IMR-90 (cell line): ENCODE measurements around the gene CDC6. TPM values are rescaled to one million over a fixed set of nuclear protein-coding genes. Genes with fewer than 3 reads are reported as not detected.

Experiments used
- ATAC-seq: fragments of 200-7000 bp; cut with Tn5 transposase; 2 replicates; pipeline ENCODE4 v1.9.1; 2020; ENCODE audit warnings: low read depth, mild to moderate bottlenecking, moderate library complexity
- BruUV-seq: library from RNA; stranded (reverse); fragments of 400-500 nt; replicated peaks from 2 replicates; lab custom pipeline; 2021; lab: Mats Ljungman, UMichigan
- CTCF ChIA-PET: fragments of 300-600 bp; formaldehyde crosslinking; extraction: SDS; loops from one replicate; lab custom pipeline; 2021; ENCODE audit warnings: antibody characterized with exemption; lab: Yijun Ruan, JAX
- POLR2A ChIA-PET: fragments of 300-600 bp; sonication (Branson Sonifier 250); formaldehyde crosslinking; loops from one replicate; lab custom pipeline; 2022; ENCODE audit warnings: antibody characterized with exemption; ENCODE audit not compliant: unreplicated experiment; lab: Charles Lee
- DNase-seq: peaks from one replicate; pipeline ENCODE4 v3.0.0; 2013
- H2AFZ ChIP-seq: replicated peaks from 2 replicates; pipeline ENCODE3; 2013; ENCODE audit warnings: low read length, mild to moderate bottlenecking; ENCODE audit not compliant: poor library complexity
- H2AK5ac ChIP-seq: 2 replicates; pipeline ENCODE4 v1.6.1; 2013; ENCODE audit warnings: low read depth, low read length, inconsistent platforms
- H2AK9ac ChIP-seq: replicated peaks from 2 replicates; pipeline ENCODE3; 2013; ENCODE audit warnings: mild to moderate bottlenecking, low read depth, low read length, moderate library complexity; ENCODE audit not compliant: poor library complexity
- H2BK120ac ChIP-seq: 2 replicates; pipeline ENCODE4 v1.6.1; 2013; ENCODE audit warnings: low read depth, low read length, inconsistent platforms
- H2BK15ac ChIP-seq: 3 replicates; pipeline ENCODE4 v1.6.1; 2013; ENCODE audit warnings: low read depth, low read length, inconsistent platforms
- H2BK20ac ChIP-seq: 2 replicates; pipeline ENCODE4 v1.6.1; 2013; ENCODE audit warnings: low read depth, mild to moderate bottlenecking, inconsistent platforms, low read length, moderate library complexity
- H2BK5ac ChIP-seq: 2 replicates; pipeline ENCODE4 v1.6.1; 2013; ENCODE audit warnings: mild to moderate bottlenecking, low read depth, low read length, inconsistent platforms; ENCODE audit not compliant: poor library complexity, severe bottlenecking
- H3K14ac ChIP-seq: replicated peaks from 2 replicates; pipeline ENCODE4 v1.6.1; 2013; ENCODE audit warnings: low read depth, low read length, inconsistent platforms
- H3K18ac ChIP-seq: 2 replicates; pipeline ENCODE4 v1.6.1; 2013; ENCODE audit warnings: low read depth, low read length, control low read depth
- H3K23ac ChIP-seq: 2 replicates; pipeline ENCODE4 v1.6.1; 2013; ENCODE audit warnings: low read depth, low read length, inconsistent platforms
- H3K27ac ChIP-seq: 2 replicates; pipeline ENCODE4 v1.5.1; 2013; ENCODE audit warnings: mild to moderate bottlenecking, control low read depth, low read length; ENCODE audit not compliant: insufficient read depth
- H3K27me3 ChIP-seq: 2 replicates; pipeline ENCODE4 v1.6.1; 2013; ENCODE audit warnings: low read length; ENCODE audit not compliant: control insufficient read depth, insufficient read depth
- H3K36me3 ChIP-seq: 2 replicates; pipeline ENCODE4 v1.6.1; 2013; ENCODE audit warnings: low read length, mixed read lengths; ENCODE audit not compliant: control insufficient read depth, insufficient read depth
- H3K4ac ChIP-seq: 2 replicates; pipeline ENCODE4 v1.6.1; 2013; ENCODE audit warnings: low read depth, low read length, inconsistent platforms
- H3K4me1 ChIP-seq: 2 replicates; pipeline ENCODE4 v1.6.1; 2013; ENCODE audit warnings: low read length, mixed read lengths; ENCODE audit not compliant: control insufficient read depth, insufficient read depth
- H3K4me2 ChIP-seq: 2 replicates; pipeline ENCODE4 v1.6.1; 2013; ENCODE audit warnings: low read depth, mild to moderate bottlenecking, control low read depth, low read length, moderate library complexity
- H3K4me3 ChIP-seq: 2 replicates; pipeline ENCODE4 v1.5.1; 2013; ENCODE audit warnings: low read depth, mild to moderate bottlenecking, control low read depth, low read length, moderate library complexity; ENCODE audit not compliant: insufficient read depth
- H3K56ac ChIP-seq: 2 replicates; pipeline ENCODE4 v1.6.1; 2013; ENCODE audit warnings: low read length, inconsistent platforms; ENCODE audit not compliant: insufficient read depth; ENCODE audit errors: extremely low read depth
- H3K79me1 ChIP-seq, 2 experiments: 2 replicates each; pipeline ENCODE4 v1.6.1; 2013; ENCODE audit warnings: low read length in 2 of 2, inconsistent platforms in 1 of 2, low read depth in 1 of 2
- H3K9ac ChIP-seq: 2 replicates; pipeline ENCODE4 v1.6.1; 2013; ENCODE audit warnings: low read depth, low read length, control low read depth
- H3K9me1 ChIP-seq: 2 replicates; pipeline ENCODE4 v1.6.1; 2013; ENCODE audit warnings: low read length, inconsistent platforms; ENCODE audit not compliant: insufficient read depth
- H3K9me3 ChIP-seq: 2 replicates; pipeline ENCODE4 v1.6.1; 2013; ENCODE audit warnings: low read length; ENCODE audit not compliant: control insufficient read depth, insufficient read depth
- H4K20me1 ChIP-seq: 2 replicates; pipeline ENCODE4 v1.6.1; 2013; ENCODE audit warnings: low read length, inconsistent platforms; ENCODE audit not compliant: insufficient read depth
- H4K5ac ChIP-seq: 2 replicates; pipeline ENCODE4 v1.6.1; 2013; ENCODE audit warnings: mild to moderate bottlenecking, low read depth, low read length, control low read depth
- H4K8ac ChIP-seq, 2 experiments: 2 replicates each; pipeline ENCODE4 v1.6.1; 2013; ENCODE audit warnings: low read depth in 2 of 2, low read length in 2 of 2, control low read depth in 1 of 2, inconsistent platforms in 1 of 2
- H4K91ac ChIP-seq: 2 replicates; pipeline ENCODE4 v1.6.1; 2013; ENCODE audit warnings: low read depth, low read length, inconsistent platforms; ENCODE audit not compliant: insufficient read depth
- CEBPB ChIP-seq: IDR thresholded peaks from 2 replicates; pipeline ENCODE4 v1.6.1; 2012; ENCODE audit warnings: low read depth, low read length, improper control_type of control experiment
- MAFK ChIP-seq: IDR thresholded peaks from 2 replicates; pipeline ENCODE4 v1.6.1; 2012; ENCODE audit warnings: low read depth, low read length, improper control_type of control experiment
- POLR2A ChIP-seq: IDR thresholded peaks from 2 replicates; pipeline ENCODE4 v1.6.1; 2012; ENCODE audit warnings: mild to moderate bottlenecking, low read depth, low read length
- WGBS, 2 experiments: methylation state at CpG; one replicate each; pipeline versions ENCODE4 v1.1.5 to v1.1.7; 2013; ENCODE audit warnings: missing lambda C conversion rate in 2 of 2; ENCODE audit not compliant: insufficient read length in 1 of 2; ENCODE audit errors: extremely low coverage in 2 of 2; 5-methylcytosine and 5-hydroxymethylcytosine counted together
- dilution Hi-C: fragments of 300-500 bp; cut with HindIII; formaldehyde crosslinking; loops from one replicate; pipeline ENCODE4 v1.14.3; 2018; ENCODE audit warnings: low sequenced_read_pairs; ENCODE audit not compliant: unreplicated experiment
- in situ Hi-C: fragments of 300-500 bp; cut with MboI; formaldehyde crosslinking; loops from 3 replicates; pipeline ENCODE4 v1.14.3; 2019; ENCODE audit warnings: low sequenced_read_pairs, inconsistent platforms, mixed read lengths
- intact Hi-C: fragments of 100-400 bp; cut with micrococcal nuclease; formaldehyde crosslinking; loops from 2 replicates; pipeline ENCODE4 v1.10.0; 2022
- polyA plus RNA-seq, 3 experiments: library from polyadenylated mRNA; depleted of rRNA; stranded (reverse); fragments of >200 nt; gene quantifications; 2 replicates each; pipeline ENCODE4 v1.2.3, GENCODE V29; 2012; ENCODE audit warnings: low replicate concordance in 1 of 3
- total RNA-seq: library from RNA; depleted of rRNA; stranded (reverse); fragments of >200 nt; gene quantifications from 2 replicates; pipeline ENCODE4 v1.2.3, GENCODE V29; 2012

The CDC6 gene
- total and polyA plus RNA-seq, 2 of the 4 experiments (the other 2 are of a cell fraction): 15.3 to 25.6 TPM

DNA sequence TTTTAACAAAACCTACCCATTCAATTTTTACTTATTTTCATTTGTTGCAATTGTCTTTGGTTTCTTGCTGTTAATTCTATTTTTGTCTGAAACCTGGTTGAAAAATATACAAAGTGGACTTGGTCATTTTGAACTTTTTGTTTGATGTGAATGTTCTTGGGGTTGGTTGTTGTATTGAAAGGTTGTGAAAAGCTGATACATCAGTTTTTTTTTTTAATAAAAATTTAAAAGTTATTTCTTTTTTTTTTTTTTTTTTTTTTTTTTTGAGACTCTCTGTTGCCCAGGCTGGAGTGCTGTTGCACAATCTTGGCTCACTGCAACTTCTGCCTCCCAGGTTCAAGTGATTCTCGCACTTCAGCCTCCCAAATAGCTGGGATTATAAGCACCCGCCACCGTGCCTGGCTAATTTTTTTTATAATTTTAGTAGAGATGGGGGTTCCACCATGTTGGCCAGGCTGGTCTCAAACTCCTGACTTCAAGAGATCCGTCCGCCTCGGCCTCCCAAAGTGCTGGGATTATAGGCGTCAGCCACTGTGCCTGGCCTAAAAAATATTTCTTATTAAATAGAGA is 39.7 kb upstream of the CDC6 start:
- H3K9ac ChIP-seq: no peak overlapping the region
- no peak overlapping the region for H4K91ac ChIP-seq
- TF ChIP-seq MAFK: 0 out of 2 replicates have a peak, but pooled peaks have one; percentile 11
- no peak for TF ChIP-seq POLR2A
- TF ChIP-seq CEBPB: peak; percentile 24; the same call in 1 of the 2 replicates
- H2AK5ac ChIP-seq: no peak overlapping the region
- H3K4me2 ChIP-seq: no peak overlapping the region
- no peak overlapping the region for H2AK9ac ChIP-seq
- POLR2A ChIA-PET: no interaction called here
- peaks cover 10% of the 10 kb centered on the region; the same call in 1 of the 2 replicates for H3K9me1 ChIP-seq
- no peak overlapping the region for H3K23ac ChIP-seq
- no peaks in the 10 kb centered on the region for H3K36me3 ChIP-seq
- no peak overlapping the region for H3K27ac ChIP-seq
- H3K14ac ChIP-seq: no peak overlapping the region
- in situ Hi-C loops (no loop called here), dilution Hi-C loops (no loop called here), intact Hi-C loops (no loop called here)
- H3K18ac ChIP-seq: no peak overlapping the region
- no peak overlapping the region for H2BK5ac ChIP-seq
- H3K56ac ChIP-seq: no peak overlapping the region
- H3K4me1 ChIP-seq: 0 out of 2 replicates have a peak, but pooled peaks cover 3% of the 10 kb centered on the region
- H2BK15ac ChIP-seq: no peak overlapping the region
- H3K27me3 ChIP-seq: no peaks in the 10 kb centered on the region
- H3K79me1 ChIP-seq: peaks cover 28 to 60% of the 10 kb centered on the region in 2 experiments
- no peak overlapping the region for H4K5ac ChIP-seq
- CTCF ChIA-PET: no interaction called here
- no TSS peak for BruUV-seq
- ATAC-seq (no peak), DNase-seq (no peak)
- no peak overlapping the region for H2AFZ ChIP-seq
- no peak overlapping the region for H2BK20ac ChIP-seq
- no CpG with 5 or more reads among the region's 7 CpGs for WGBS, 2 experiments
- H4K8ac ChIP-seq: no peak overlapping the region
- H2BK120ac ChIP-seq: no peak overlapping the region
- H3K4ac ChIP-seq: no peak overlapping the region
- H3K9me3 ChIP-seq: no peaks in the 10 kb centered on the region
- peaks cover 27% of the 10 kb centered on the region for H4K20me1 ChIP-seq
- H3K4me3 ChIP-seq: no peak overlapping the region
